AG10803 (cell line): ENCODE data around the gene CYP1B1.

Experiments used
- DNase-seq: peaks from one replicate; pipeline ENCODE4 v3.0.0; 2010; ENCODE audit warnings: low read depth
- H3K4me3 ChIP-seq: 2 replicates; pipeline ENCODE4 v1.5.1; 2011; ENCODE audit warnings: mild to moderate bottlenecking, low read length, control low read depth
- TF ChIP-seq, protein P1 (sequence below): conservative IDR thresholded peaks from 2 replicates; pipeline ENCODE4 v1.5.1; 2011; ENCODE audit warnings: mild to moderate bottlenecking, low read length, control low read depth, inconsistent platforms

The CYP1B1 gene

DNA sequence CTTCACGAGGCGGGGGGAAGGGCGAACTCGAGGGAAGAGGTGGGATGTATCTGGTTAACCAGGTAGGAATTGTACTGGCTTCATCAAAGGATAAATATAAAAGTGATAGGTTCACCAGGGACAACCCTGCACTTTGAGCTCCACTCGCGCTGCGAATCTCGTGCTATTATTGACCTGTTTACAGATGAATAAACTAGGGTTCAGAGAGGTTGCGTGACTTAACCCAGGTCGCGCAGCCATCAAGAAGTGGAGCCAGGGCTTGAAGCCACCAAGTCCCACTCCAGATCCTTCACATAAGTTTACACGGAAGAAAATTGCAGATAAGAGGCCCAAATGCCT, 1.4 kb upstream of the CYP1B1 start:
- no peak for DNase-seq
- peak overlapping the region; percentile 69 for H3K4me3 ChIP-seq
- TF ChIP-seq, protein P1, sequence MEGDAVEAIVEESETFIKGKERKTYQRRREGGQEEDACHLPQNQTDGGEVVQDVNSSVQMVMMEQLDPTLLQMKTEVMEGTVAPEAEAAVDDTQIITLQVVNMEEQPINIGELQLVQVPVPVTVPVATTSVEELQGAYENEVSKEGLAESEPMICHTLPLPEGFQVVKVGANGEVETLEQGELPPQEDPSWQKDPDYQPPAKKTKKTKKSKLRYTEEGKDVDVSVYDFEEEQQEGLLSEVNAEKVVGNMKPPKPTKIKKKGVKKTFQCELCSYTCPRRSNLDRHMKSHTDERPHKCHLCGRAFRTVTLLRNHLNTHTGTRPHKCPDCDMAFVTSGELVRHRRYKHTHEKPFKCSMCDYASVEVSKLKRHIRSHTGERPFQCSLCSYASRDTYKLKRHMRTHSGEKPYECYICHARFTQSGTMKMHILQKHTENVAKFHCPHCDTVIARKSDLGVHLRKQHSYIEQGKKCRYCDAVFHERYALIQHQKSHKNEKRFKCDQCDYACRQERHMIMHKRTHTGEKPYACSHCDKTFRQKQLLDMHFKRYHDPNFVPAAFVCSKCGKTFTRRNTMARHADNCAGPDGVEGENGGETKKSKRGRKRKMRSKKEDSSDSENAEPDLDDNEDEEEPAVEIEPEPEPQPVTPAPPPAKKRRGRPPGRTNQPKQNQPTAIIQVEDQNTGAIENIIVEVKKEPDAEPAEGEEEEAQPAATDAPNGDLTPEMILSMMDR: no peak

DNA sequence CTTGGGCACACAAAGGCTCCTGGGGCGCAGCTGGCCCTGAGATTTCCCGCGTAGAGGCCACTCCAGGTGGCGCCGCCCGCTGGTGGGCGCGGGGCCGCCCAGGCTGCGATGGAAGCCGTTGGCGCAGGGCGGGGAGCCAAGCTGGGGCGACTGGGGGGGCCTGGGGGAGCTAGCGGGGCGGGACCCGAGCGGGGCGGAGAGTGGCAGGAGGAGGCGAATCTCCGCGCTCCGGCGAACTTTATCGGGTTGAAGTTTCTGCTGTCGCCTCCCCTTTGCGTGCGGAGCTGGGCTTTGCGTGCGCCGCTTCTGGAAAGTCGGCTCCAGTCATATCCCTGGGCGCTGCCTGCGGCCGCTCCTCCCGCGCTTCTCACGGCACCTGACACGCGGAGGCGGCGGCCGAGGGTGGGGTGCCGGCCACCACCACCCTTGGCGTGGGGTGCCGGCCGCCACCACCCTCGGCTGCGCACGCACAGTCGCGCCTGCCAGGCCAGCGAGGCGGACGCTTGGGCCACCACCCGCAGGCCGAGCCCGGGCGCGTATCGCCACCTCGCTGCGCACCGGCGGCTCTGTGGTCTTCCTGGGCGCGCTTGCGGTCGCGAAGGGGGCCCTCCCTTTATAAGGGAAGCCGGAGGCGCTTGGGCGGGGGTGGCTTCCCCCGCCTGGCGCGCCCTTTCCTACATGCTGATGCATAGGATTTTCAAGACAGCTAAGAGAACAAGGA, 919 bp upstream of the CYP1B1 start:
- H3K4me3 ChIP-seq: peak overlapping the region; percentile 69
- TF ChIP-seq, protein P1: no peak; the same call in 1 of the 2 replicates
- DNase-seq: peak; percentile 97

DNA sequence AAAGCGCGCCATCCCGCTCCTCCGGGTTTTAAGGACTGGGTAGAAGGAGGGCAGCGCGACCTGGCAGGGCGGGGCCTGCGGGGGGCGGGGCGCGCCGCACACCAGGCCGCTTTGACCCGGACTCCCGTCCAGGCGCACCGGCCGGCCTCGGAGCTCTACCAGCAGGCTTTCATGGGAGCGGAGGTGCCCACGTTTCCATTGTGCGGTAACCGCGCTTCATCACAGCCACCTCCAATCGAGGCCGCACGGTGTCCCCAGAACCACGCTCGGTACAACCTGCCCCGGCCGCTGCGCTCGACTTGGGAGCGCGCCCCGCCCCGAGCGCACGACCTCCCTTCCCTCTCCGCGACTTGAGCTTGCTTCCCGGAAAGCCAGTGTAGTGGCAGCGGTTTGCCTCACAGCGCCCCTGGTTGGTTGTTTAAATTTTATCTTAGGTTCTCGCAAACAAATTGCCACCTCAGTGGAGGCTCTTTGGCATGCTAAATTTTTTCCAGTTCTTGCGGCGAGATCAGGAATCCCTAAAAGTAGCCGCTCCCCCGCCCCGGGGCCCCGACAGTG, 280 bp upstream of the CYP1B1 start:
- peak overlapping the region; percentile 69 for H3K4me3 ChIP-seq
- DNase-seq: peak; percentile 91
- TF ChIP-seq, protein P1: peak; percentile 46

DNA sequence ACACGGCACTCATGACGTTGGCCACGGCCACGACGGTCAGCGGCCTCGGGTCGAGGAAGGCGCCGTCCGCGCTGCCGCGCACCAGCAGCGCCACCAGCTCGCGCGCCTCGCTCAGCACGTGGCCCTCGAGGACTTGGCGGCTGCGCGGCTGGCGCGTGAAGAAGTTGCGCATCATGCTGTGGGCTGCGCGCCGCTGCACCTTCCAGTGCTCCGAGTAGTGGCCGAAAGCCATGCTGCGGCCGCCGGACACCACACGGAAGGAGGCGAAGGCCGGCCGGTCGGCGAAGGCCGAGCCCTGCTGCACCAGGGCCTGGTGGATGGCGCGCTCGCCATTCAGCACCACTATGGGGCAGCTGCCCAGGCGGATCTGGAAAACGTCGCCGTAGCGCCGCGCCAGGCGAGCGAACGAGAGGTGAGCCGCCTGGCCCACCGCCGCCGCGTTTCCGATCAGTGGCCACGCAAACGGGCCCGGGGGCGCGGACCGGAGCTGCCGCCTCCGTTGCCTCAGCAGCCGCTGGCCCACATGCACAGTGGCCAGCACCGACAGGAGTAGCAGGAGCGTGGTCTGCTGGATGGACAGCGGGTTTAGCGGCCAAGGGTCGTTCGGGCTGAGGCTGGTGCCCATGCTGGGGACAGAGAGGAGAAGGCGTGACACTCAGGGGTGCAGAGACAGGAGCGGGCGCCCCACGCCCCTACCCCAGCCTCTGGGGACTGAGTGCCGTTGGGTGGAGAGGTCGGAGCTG, 1.0 kb downstream of the CYP1B1 start:
- H3K4me3 ChIP-seq: peak overlapping the region; percentile 69
- peak; percentile 39 for DNase-seq
- TF ChIP-seq, protein P1: no peak

DNA sequence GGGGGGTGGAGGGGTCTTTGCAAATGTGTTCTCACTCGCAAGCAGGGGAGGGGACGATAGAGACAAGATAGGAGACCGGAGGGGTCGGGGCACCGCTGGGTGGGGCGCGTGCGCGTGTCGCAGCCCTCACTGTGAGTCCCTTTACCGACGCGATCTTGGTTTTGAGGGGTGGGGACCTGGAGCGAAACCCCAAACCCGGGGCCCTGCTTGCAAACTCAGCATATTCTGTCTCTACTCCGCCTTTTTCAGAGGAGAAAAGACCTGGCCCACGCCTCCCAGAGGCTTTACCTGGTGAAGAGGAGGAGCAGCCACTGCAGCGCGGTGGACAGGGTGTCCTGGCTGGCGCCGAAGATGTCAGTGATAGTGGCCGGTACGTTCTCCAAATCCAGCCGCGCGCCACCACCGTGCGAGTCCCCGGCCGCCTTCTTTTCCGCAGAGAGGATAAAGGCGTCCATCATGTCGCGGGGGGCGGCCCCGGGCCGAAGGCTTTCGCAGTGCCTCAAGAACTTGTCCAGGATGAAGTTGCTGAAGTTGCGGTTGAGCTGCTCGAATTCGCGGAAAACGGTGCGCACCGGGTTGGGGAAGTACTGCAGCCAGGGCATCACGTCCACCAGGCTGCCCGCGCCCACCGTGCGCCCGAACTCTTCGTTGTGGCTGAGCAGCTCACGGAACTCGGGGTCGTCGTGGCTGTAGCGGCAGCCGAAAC, 1.7 kb downstream of the CYP1B1 start:
- TF ChIP-seq, protein P1: no peak
- no peak for DNase-seq
- H3K4me3 ChIP-seq: peak overlapping the region; percentile 69

DNA sequence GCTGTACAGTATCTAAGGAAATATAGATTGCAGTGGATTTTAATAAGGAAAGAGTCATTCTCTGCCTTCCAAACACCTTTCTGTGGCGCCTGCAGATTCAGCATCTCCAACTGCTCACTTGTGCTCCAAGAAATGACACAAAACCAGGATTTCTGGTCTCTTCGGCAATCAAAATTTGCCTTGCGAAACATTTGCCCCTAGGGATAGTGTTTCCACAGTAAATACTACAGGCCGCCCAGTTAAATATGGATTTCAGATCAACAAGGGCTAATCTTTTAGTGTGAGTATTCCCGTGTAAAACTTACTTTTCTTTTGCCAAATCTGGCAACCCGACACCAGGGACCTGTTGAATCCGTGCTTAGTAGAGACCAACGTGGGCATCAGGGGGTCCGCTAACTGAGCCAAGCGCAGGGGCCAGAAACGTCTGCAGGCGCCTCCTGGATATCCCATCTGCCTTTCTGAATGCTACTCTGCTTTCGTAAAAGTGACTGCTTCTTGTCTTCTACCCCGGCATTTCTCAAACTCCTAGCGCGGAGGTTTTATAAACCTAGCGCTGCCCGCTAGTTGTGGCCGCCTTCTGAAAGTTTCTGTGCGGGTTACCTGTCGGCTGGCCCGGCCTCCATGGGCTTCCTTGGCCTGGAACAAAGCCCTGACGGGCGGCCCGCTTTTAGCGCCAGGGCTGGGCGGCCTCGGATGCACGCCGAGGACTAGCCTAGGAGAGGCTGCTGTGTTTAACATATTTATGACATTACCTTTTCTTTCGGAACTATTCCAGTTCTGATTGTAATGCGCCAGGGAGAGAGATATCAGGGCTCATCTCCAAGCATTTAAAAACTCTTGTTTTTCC, 2.5 kb downstream of the CYP1B1 start:
- TF ChIP-seq, protein P1: no peak
- no peak for DNase-seq
- H3K4me3 ChIP-seq: peak overlapping the region; percentile 69
